ENCODE data around the gene RGS9. TPM values are rescaled to one million over a fixed set of nuclear protein-coding genes. Genes with fewer than 3 reads are reported as not detected.
"Not testable (repeated sequence)": the region's sequence is repeated elsewhere in the genome, so short reads cannot be mapped to it uniquely, and the experiment has no call there.

The RGS9 gene
- total RNA-seq, 4 donors from 2014 or later, result 22.4 to 58.6 (median 32.2) TPM

- H3K4me1 ChIP-seq, result peaks cover 0 to 21% (median 18%) of the 10 kb centered on the region in 4 donors
- H3K9me3 ChIP-seq, result no peaks in the 10 kb centered on the region
- H3K4me3 ChIP-seq, result no peak overlapping the region
- no peaks in the 10 kb centered on the region for H3K36me3 ChIP-seq
- DNase-seq (ENCODE audit: extremely low spot score), result no peak
- H3K27ac ChIP-seq (replicated peaks in 1 of 4), result no peak overlapping the region
- TF ChIP-seq POLR2AphosphoS5 (IDR thresholded peaks at IDR 0.05), result no peak
- intact Hi-C loops (cut with DNase I), result no loop called here
- H3K27me3 ChIP-seq, result no peaks in the 10 kb centered on the region
Observed at GRCh38 chr17:65175952-65176351, 38.8 kb downstream of the RGS9 start.

- H3K27me3 ChIP-seq, result no peaks in the 10 kb centered on the region
- H3K27ac ChIP-seq (replicated peaks in 1 of 4), result no peak overlapping the region
- peaks cover 0 to 15% (median 10%) of the 10 kb centered on the region in 4 donors for H3K4me1 ChIP-seq
- DNase-seq (ENCODE audit: extremely low spot score), result no peak
- H3K9me3 ChIP-seq, result no peaks in the 10 kb centered on the region
- intact Hi-C loops (cut with DNase I), result no loop called here
- H3K36me3 ChIP-seq, result no peaks in the 10 kb centered on the region
- WGBS, result 82% methylated on average over 5 of the region's 5 CpGs
- TF ChIP-seq POLR2AphosphoS5 (IDR thresholded peaks at IDR 0.05), result no peak
- no peak for TF ChIP-seq CTCF (IDR thresholded peaks at IDR 0.05)
- no peak for TF ChIP-seq POLR2A (IDR thresholded peaks at IDR 0.05; ENCODE audit: low read depth)
- no peak for TF ChIP-seq EP300 (IDR thresholded peaks at IDR 0.05)
- H3K4me3 ChIP-seq, result no peak overlapping the region
Observed at GRCh38 chr17:65176646-65177409, 39.7 kb downstream of the RGS9 start.

- intact Hi-C loops (cut with DNase I), result no loop called here
- 64% methylated on average over 4 of the region's 4 CpGs for WGBS
- H3K27me3 ChIP-seq, result no peaks in the 10 kb centered on the region
Observed at GRCh38 chr17:65177901-65178300, 40.7 kb downstream of the RGS9 start.

GRCh38 chr17:65180276-65180675, 43.1 kb downstream of the RGS9 start:
- DNase-seq (ENCODE audit: extremely low spot score); H3K36me3 ChIP-seq; intact Hi-C loops (cut with DNase I); H3K4me3 ChIP-seq; H3K27me3 ChIP-seq; H3K9me3 ChIP-seq: not testable (repeated sequence)
- 95% methylated on average over 12 of the region's 12 CpGs for WGBS
- H3K4me1 ChIP-seq, result peaks cover 0 to 38% (median 32%) of the 10 kb centered on the region in 4 donors
- H3K27ac ChIP-seq (replicated peaks in 1 of 4), result peak overlapping the region in 3 of 4 donors; percentile 20 to 28 (median 26)

More at GRCh38 chr17:65177901-65178300, 40.7 kb downstream of the RGS9 start:
- TF ChIP-seq EP300 (IDR thresholded peaks at IDR 0.05) (no peak), POLR2A (IDR thresholded peaks at IDR 0.05; ENCODE audit: low read depth) (no peak), POLR2AphosphoS5 (IDR thresholded peaks at IDR 0.05) (no peak), CTCF (IDR thresholded peaks at IDR 0.05) (no peak)
- DNase-seq (ENCODE audit: extremely low spot score), result no peak
- H3K4me1 ChIP-seq, result peaks cover 0 to 15% (median 10%) of the 10 kb centered on the region in 4 donors
- no peaks in the 10 kb centered on the region for H3K9me3 ChIP-seq
- H3K36me3 ChIP-seq, result no peaks in the 10 kb centered on the region
- H3K4me3 ChIP-seq, result no peak overlapping the region
- no peak overlapping the region for H3K27ac ChIP-seq (replicated peaks in 1 of 4)

DNA sequence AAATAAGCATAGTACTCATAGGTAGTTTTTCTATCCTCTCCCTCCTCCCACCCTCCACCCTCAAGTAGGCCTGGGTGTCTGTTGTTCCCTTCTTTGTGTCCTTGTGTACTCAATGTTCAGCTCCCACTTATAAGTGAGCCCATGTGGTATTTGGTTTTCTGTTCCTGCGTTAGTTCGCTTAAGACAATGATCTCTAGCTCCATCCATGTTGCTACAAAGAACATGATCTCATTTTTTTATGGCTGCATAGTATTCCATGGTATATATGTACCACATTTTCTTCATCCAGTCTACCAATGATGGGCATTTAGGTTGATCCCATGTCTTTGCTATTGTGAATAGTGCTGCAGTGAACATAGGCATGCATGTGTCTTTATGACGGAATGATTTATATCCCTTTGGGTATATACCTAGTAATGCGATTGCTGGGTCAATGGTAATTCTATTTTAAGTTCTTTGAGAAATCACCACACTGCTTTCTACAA, 43.6 kb downstream of the RGS9 start:
- H3K4me1 ChIP-seq, result peaks cover 0 to 44% (median 37%) of the 10 kb centered on the region in 4 donors
- H3K27me3 ChIP-seq; H3K36me3 ChIP-seq; DNase-seq (ENCODE audit: extremely low spot score); intact Hi-C loops (cut with DNase I); H3K9me3 ChIP-seq; H3K4me3 ChIP-seq; H3K27ac ChIP-seq (replicated peaks in 1 of 4): not testable (repeated sequence)
- 92% methylated on average over 4 of the region's 4 CpGs for WGBS

- no peak for DNase-seq (ENCODE audit: extremely low spot score)
- TF ChIP-seq POLR2AphosphoS5 (IDR thresholded peaks at IDR 0.05), result no peak
- no peak for TF ChIP-seq EP300 (IDR thresholded peaks at IDR 0.05)
- TF ChIP-seq POLR2A (IDR thresholded peaks at IDR 0.05; ENCODE audit: low read depth), result no peak
- no peak for TF ChIP-seq CTCF (IDR thresholded peaks at IDR 0.05)
- H3K9me3 ChIP-seq, result no peaks in the 10 kb centered on the region
- peak overlapping the region in 3 of 4 donors; percentile 27 to 72 (median 69) for H3K27ac ChIP-seq (replicated peaks in 1 of 4)
- no peaks in the 10 kb centered on the region for H3K36me3 ChIP-seq
- intact Hi-C loops (cut with DNase I), result no loop called here
- H3K4me3 ChIP-seq, result no peak overlapping the region
- 77% methylated on average over 9 of the region's 9 CpGs for WGBS
- peaks cover 0 to 45% (median 38%) of the 10 kb centered on the region in 4 donors for H3K4me1 ChIP-seq
- H3K27me3 ChIP-seq, result no peaks in the 10 kb centered on the region
Observed at GRCh38 chr17:65181237-65182061, 44.3 kb downstream of the RGS9 start.

Measured in esophagus muscularis mucosa (tissue), 4 donors.